HG02870 (cell line): ENCODE measurements around the gene TMEM121B.

Source experiments
- ATAC-seq: cut with Tn5 transposase; IDR thresholded peaks from one replicate; pipeline ENCODE4 v1.9.1; 2021; ENCODE audit warnings: mild to moderate bottlenecking, moderate library complexity; ENCODE audit not compliant: unreplicated experiment

Gene TMEM121B

DNA sequence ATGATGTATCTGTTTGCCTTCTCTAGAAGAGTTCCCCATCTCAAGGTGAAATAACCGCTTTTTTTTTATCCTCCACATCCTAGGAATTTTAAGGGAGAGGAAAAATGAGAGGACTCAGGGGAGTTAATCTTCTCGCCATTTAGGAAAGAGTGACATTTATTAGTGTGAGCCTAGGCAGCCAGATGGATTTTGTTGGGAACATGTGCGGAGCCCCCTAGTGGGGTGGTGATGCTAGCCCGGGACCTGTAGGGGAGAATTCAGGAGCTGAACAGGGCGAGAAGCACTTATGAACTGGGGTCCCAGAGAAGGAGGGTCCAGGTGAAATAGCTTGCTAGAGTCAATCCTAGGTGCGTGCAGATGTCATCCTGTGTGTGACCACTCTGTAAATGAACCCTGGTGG is 25.6 kb downstream of the TMEM121B start:
- ATAC-seq = no peak

DNA sequence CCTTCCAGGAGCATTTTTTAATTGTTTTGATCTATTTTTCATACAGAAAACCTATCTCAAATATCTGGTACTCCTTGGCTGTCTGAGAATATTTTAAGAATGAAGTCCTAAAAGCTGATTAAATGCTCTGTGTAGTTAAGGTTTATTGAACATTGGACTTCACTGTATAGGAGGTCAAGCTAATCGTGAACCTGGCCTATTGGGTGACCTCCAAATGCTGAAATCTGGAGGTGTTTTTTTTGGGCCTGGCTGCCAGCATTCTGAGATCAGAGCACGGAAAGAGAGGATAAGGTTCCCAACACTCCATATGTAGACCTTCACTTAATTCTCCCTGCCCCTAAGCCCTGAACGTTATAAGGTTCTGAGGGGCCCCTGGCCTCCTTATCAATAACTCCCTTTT is 28.1 kb downstream of the TMEM121B start:
- ATAC-seq = no peak

DNA sequence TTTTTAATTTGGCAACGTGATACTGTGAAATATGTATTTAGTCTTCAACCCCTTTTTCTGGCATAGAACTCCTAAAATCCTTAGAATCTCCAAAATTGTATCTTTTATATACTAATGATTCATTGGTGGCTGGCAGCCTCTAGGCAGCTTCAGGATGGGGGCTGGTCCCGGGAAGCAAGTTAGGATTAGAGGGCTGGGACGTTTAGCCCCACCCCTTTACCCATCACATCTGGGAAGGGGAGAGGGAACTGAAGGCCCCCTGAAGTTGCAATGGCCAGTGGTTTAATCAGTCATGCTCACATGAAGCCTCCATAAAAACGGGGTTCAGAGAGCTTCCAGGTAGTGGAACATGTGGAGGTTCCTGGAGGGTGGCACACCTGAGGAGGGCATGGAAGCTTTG is 29.3 kb downstream of the TMEM121B start:
- ATAC-seq = no peak

GRCh38 chr22:17090550-17090949 is 30.6 kb downstream of the TMEM121B start:
- no peak for ATAC-seq

DNA sequence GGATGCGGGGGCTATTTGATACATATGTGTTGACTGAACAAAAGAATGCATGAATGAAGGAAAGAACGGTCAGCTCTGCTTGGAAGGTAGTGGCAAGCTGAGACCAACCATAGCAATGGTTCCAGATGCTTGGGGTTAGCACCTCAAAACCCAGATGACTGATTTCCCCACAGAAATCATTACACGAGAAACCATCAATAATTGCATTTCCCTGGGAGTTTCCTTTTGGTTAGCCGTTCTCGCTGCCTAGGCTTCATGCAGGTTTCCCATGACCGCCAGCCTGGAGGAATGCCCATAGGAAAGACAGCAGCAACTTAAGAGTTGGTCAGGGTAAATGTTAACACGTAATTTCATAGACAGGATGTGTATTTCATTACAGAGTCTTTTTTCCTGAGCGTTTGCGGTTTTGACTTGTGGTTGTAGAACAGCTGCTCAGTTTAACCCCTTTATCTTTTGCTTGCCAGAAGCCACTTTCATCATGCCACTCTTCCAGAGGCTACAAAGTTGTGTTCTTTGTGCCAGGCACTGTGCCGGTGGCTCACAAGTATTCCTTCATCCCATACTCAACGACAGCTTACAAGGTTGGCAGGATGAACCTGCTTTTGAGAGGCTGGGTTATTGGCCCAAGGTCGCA is 33.5 kb downstream of the TMEM121B start:
- ATAC-seq = peak; percentile 41

DNA sequence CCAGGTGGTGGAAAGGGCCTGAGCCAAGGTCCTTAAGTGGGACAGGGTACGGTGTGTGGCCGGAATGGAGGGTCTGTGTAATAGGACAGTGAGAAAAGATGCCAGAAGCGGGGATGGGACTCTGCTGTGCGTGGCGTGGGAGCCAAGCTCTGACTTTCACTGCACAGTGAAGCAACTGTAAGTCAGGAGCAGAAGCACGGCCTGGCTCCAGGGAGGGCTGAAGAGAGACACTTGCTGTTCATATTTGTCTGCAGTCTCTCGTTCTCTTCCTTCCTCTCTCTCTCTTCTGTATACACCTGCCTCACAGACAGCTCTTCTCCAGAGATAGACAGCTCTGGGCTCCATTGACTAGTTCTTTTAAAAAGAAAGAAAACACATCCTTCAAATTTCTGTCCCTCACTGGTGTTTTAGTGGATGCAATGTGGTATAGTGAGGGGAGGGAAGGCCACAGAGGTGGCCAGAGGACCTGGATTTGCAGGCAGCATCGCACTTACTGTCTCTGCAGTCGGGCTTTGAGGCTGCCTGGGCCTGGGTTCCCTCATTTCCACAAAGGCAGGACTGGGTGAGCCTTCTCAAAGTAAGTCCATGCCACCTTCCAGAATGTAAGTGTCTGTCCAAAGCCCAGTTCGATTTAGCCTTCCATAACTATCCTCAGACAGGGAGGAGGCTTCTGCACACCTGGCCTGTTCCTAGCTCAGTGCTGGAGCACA is 34.2 kb downstream of the TMEM121B start:
- no peak for ATAC-seq

- ATAC-seq = no peak
These were observed 34.9 kb downstream of the TMEM121B start for GRCh38 chr22:17086296-17086695.

GRCh38 chr22:17085277-17086181 is 35.6 kb downstream of the TMEM121B start:
- no peak for ATAC-seq

GRCh38 chr22:17084554-17085276 is 36.4 kb downstream of the TMEM121B start, which contains the start of gene IL17RA:
TSS of gene IL17RA (plus strand) at chr22:17085000. CDS start at chr22:17085092, 92 bp downstream.
- ATAC-seq = peak; percentile 85

- ATAC-seq = no peak
These were observed 37.2 kb downstream of the TMEM121B start for GRCh38 chr22:17083811-17084441.

- ATAC-seq = no peak
These were observed 37.9 kb downstream of the TMEM121B start for GRCh38 chr22:17083255-17083654.

- no peak for ATAC-seq
These were observed 41.6 kb downstream of the TMEM121B start for GRCh38 chr22:17079572-17079971.

- no peak for ATAC-seq
These were observed 43.9 kb downstream of the TMEM121B start for GRCh38 chr22:17077255-17077654.

DNA sequence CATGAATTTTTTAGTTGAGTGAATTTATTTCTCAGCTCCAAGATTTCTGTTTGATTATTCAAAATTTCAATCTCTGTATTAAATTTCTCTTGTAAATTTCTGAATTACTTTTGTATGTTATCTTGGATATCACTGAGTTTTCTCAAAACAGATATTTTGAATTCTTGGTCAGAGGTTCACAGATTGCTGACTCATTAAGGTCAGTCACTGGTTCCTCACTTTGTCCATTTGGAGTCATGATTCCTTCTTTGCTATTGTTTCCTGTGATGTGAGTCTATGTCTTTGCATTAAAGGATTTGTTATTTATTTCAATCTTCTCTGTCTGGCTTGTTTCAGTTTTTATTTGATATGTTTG is 46.5 kb downstream of the TMEM121B start:
- no peak for ATAC-seq

GRCh38 chr22:17072877-17073276 is 48.3 kb downstream of the TMEM121B start:
- no peak for ATAC-seq
